ENCODE results near the gene ADAM17.

DNA sequence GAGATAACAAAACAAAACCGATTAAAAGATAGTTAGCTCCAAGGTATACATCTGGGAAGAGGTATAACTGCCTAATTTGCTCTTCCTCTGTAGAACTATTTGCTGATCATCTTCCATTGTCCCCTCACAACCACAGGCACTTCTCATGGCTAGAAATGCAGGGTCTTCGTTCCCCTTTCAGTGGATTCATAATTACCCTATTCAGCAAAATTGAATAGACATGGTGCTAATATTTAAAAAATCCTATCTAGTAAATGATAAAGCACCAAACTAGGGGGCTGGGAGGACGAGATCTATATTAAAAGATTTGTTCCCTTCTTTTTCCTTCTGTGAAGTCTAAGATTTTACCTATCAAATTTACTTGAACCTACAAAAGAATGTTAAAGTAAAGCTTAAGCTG is 30.8 kb upstream of the ADAM17 start:
- TF ChIP-seq, protein P1, sequence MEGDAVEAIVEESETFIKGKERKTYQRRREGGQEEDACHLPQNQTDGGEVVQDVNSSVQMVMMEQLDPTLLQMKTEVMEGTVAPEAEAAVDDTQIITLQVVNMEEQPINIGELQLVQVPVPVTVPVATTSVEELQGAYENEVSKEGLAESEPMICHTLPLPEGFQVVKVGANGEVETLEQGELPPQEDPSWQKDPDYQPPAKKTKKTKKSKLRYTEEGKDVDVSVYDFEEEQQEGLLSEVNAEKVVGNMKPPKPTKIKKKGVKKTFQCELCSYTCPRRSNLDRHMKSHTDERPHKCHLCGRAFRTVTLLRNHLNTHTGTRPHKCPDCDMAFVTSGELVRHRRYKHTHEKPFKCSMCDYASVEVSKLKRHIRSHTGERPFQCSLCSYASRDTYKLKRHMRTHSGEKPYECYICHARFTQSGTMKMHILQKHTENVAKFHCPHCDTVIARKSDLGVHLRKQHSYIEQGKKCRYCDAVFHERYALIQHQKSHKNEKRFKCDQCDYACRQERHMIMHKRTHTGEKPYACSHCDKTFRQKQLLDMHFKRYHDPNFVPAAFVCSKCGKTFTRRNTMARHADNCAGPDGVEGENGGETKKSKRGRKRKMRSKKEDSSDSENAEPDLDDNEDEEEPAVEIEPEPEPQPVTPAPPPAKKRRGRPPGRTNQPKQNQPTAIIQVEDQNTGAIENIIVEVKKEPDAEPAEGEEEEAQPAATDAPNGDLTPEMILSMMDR (IDR thresholded peaks at IDR 0.05), result no peak
- TF ChIP-seq ZFX (IDR thresholded peaks at IDR 0.05; ENCODE audit: borderline replicate concordance), result no peak
